ENCODE measurements around the gene SCGB3A1.

SCGB3A1 gene

DNA sequence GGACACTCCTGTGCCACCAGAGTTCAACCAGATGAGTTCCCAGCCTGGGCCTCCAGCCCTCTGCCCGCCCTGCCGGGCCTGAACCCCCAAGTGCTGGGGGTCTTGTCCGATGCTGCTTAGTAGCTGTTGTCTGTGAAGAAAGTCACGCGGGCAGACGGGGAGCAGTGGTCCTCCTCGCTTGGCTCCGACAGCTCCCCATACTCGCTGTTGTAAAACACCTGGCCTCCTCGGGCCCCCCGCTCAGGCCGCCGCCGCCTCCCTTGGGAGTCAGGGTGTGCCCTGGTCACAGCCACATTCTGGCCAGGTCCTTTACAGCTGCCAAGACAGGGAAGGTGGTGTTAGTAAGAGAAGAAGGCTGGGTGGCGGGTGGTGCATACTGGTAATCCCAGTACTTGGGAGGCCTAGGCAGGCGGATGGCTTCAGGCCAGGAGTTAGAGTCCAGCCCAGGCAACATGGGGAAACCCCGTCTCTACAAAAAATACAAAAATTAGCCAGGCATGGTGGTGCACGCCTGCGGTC is 11.8 kb upstream of the SCGB3A1 start:
- DNase-seq: peak; percentile 52

DNA sequence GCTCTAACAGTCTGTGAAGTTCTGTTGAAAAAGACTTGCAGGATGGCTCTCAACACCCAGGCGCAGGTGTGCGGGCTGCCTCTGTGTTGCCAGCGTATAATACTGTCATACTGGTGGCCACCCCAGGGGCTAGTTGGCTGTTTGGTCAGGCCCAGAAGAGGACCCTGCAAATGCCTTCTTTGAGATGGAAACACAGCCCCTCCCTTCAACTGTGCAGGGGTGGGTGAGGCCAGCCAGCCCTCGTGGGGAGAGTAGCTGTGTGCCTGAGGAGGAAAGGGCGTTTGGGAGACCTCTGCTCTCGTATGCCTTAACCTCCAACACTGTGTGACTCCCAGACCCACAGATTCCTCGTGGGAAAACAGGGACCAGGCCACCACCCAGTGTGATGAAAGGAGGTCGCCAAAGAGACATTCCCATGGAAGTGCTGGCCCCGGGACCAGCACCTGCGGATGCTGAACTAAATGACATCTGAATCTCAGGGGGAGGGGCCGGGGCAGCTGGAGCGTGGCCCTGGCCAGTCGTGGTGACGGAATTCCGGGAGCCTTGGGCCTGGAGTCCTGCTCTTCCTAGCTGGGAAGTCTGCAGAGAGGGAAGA is 11.3 kb upstream of the SCGB3A1 start:
- peak; percentile 46 for DNase-seq

DNA sequence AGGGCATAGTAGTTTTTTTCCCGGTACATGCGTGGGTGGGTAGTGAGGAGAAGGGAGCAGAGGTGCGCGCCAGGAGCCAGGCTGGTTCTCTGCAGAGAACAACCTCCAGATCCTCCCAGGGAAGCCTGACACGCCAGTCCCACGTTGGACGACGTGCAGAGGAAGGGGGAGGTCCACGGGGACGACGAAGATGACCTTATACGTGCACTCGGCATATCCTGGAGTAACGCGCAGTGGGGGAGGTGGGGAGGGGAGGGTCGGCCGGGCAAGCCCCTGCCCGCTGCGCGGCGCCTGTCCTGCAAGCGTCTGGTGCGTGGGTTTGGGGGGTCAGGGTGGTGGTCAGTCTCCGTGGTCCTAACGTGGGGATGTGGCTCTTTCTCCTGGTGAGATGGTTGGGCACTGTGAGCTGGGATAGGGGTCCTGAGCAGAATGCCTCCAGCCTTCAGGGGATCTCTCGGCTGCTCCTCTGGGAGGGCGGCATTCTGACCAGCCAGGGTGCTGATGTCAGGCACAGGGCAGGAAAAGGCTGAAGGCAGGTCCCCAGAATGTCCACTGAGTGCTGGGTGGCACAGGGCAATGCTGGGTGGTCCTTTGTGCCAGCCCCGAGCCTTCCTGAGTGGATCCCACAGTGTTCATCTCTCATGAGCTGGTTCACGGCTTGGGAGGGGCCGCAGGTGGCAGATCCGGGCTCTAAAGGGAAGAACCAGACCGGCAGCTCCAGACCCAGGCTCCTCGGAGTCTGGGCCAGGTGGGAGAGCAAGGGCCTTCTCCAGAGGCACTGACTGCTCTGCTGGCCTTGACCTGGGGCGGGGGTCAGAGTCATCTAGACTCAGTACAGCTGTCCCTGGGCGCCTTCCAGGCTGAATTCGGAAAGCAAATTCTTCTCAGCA is 10.5 kb upstream of the SCGB3A1 start:
- peak; percentile 42 for DNase-seq

DNA sequence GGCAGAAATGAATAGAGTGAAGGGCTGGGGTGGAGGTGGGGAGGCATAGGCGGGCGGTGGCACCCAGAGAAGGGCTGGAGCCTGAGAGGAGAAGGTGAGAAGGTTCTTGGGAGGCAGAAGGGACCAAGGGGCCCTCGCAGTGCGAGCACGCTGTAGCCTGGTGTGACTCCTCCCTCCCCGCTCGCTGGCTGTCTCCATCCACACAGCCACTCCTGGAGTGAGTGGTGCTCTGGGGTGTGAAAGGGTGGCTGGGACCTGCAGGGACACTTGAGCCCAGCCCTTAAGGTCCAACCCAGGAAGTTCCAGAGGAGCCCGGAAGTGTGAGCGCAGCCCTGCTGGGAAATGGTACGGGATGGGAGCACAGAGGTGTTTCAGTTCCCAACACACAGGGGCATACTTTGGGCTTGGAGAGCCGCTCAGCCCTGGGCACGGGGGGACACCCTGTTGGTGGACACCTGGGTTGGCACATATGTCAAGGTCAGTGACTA is 9.3 kb upstream of the SCGB3A1 start:
- no peak for DNase-seq

- DNase-seq: peak; percentile 49
Measured at GRCh38 chr5:180599981-180600553, 8.8 kb upstream of the SCGB3A1 start.

DNA sequence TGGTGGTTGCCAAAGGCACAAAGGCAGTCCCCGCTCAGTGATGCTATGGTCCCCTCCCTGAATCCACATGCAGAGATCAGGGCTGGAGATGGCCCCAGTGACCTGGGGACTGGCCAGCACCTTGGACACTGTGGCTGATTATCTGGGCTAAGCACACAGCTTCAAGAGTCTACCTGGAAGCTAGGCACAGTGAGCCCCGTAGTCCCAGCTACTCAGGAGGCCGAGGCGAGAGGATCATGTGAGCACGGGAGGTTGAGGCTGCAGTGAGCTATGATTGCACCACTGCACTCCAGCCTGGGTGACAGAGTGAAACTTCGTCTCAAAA is 8.3 kb upstream of the SCGB3A1 start:
- peak; percentile 42 for DNase-seq

DNA sequence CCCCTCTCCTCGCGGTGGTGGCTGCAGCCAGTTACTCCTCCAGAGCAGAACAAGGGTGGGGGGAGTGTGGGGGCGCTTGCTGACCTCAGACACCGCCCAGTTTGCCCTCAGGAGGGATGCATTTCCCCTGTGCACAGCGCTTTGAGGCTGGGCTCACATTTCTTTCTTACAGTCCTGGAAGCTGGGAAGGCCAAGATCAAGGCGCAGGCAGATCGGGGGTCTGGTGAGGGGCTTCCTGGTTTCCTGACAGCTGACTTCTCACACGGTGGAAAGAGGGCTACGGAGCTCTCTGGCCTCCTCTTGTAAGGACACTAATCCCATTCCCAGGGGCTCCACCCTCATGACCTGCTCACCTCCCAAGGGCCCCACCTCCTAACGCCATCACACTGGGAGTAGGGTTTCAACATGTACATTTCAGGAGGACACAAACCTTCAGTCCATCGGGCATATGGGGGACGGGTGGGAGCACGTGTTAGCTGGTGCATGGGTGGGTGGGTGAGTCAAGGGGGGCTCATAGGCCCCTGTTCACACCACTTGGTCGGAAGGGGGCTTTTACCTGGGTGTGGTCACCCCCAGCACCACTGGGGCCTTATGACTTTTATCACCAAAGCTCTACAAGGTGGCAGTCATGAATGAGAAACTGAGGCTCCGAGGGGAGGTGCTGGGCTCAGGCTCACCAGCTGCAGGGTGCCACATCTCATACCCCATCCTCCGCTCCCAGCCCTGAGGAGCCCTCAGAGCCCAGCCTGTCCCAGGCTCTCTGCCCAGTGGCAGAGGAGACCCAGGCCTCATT is 7.7 kb upstream of the SCGB3A1 start:
- DNase-seq: peak; percentile 43

GRCh38 chr5:180598316-180598701 is 7.0 kb upstream of the SCGB3A1 start:
- DNase-seq: peak; percentile 46

DNA sequence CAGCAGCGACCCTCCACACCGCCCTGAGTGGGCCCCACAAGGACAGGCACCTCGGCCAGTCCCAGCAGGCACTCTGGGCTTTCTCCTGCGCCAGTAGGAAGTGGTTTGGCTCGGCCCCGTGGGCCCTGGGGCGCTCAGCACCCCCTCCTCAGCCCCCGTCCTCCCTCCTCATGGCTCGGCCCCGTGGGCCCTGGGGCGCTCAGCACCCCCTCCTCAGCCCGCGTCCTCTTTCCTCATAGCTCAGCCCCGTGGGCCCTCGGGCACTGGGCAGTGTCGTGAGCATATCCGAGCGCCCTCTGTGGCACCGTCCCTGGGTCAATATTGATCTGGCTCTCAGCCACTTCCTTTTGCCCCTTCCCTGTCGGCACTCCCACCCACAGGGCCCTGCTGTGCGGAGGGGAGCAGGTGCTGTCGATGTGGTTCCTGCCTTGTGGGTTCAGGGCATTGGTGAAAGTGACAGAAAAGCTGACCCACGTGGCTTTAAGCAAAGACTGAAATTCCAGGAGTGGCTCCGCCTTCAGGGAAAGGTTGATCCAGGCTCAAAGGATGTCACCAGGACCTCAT is 5.5 kb upstream of the SCGB3A1 start:
- DNase-seq: peak; percentile 43

- peak; percentile 47 for DNase-seq
Measured at GRCh38 chr5:180596115-180596667, 4.9 kb upstream of the SCGB3A1 start.

- peak; percentile 44 for DNase-seq
Measured at GRCh38 chr5:180595381-180596114, 4.2 kb upstream of the SCGB3A1 start.

DNA sequence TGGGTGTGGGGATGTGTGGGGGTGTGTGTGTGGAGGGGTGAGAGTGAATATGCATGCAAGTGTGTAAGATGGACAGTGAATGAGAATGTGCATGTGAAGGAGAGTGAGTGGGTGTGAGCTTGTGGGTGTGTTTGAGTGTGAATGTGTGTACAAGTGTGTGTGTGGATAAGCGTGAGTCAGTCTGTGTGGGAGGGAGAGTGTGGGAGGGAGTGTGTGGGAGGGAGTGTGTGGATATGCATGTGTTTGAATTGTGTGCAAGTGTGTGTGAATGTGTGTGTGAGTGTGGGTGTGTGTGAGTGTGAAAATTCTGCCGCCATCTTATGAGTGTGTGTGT is 3.7 kb upstream of the SCGB3A1 start:
- DNase-seq: no peak

GRCh38 chr5:180594311-180595045 is 3.2 kb upstream of the SCGB3A1 start:
- peak; percentile 52 for DNase-seq

DNA sequence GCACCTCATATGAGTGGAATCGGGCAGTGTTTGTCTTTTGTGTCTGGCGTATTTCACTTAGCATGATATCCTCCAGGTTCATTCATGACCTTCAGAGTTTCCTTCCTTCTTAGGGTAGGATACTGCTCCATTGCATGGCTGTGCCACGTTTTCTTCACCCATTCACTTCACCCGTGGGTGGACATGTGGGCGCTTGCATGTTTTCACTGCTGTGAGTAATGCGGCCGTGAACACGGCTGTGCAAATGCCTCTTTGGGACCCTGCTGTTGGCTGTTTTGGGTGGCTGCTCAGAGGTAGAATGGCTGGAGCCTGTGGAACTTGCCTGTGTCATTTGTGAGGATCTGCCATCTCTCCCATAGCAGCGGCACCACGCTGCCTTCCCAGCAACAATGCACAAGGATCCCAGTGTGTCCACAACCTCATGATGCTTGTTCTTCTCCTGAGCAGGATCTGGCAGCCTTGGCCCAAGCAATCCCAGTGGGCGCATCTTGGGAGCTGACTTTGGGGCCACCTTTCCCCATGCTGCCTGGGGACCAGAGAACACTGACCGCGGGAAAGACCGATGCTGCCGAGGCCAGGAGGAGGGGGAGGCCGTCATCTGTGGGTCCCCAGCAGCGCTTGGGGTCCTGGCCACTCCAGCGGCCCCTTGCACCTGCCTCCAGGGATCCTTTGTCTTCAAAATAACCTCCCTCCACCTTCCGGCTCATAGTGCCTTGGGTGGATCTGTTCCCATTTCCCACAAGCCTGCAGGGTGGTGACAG is 2.3 kb upstream of the SCGB3A1 start:
- DNase-seq: peak; percentile 37

GRCh38 chr5:180592176-180592575 is 877 bp upstream of the SCGB3A1 start:
- DNase-seq: peak; percentile 45

DNA sequence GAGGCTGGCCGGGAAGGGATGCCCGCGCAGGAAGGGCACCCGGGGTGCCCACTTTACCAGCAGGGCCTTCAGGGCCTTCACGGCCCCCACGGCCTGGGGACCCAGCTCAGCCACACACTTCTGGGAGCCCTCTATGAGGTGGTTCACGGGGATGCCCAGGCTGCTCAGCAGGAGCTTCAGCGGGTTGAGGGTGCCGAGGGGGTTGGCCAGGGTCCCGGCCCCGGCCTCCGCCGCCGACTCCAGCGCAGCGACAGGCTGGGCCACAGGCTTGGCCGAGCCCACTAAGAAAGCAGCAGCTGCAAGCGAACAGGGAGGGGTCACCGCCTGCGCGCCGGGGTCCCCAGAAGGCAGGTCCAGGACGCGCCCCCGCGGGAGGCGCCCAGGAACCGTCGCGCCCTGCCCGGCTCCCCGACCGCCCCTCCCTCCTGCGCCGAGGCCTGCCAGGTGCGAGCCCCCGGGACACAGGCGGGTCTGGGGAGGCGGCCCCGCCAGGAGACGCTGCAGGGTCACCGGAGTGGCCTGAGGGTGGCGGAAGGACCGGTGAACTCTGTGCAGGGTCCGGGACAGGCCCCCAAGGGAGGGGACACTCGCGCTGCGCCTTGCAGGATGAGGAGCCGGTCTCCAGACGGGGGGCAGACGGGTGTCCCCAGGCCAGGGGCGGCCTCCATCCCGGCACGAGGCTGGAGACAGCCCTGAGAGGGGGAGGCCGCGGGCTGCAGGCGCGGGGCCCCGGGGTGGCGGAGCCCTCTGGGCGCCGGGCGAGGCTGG is 572 bp downstream of the SCGB3A1 start:
- DNase-seq: peak; percentile 59

DNA sequence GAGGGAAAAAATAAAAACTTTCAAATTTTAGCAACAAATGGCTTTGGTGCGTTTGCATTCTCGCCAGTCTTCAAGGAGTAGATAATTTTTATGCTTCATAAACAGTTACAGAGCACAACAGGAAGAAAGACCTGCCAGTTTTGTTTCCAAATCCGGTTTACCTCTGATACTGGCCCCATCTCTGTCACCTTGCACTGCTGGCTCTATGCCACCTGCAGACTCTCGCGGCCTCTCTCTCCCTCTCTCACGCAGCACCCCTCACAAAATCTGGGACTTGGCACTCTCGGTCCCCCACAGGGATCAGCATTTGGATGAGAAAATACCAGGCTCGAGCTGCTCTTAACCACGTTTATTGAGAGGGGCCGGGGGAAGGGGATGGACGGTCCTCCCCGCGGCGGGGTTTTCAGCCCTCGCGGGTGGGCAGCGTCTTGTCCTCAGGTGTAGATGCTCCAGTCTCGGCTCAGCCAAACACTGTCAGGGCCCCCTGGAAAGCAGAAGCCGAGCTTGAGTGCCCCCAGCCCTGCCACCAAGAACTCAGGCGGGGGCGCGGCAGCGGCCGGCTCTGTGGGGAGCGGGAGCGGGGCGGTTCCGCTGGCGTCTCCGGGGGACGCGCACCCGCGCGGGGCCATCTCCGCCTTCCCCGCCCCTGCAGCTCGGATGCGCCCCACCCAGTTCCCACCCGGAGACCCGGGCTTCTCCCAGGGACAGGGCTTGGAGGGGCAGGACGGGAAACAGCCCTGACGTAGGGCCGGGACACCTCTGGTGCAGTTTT is 1.3 kb downstream of the SCGB3A1 start:
- DNase-seq: peak; percentile 54

DNA sequence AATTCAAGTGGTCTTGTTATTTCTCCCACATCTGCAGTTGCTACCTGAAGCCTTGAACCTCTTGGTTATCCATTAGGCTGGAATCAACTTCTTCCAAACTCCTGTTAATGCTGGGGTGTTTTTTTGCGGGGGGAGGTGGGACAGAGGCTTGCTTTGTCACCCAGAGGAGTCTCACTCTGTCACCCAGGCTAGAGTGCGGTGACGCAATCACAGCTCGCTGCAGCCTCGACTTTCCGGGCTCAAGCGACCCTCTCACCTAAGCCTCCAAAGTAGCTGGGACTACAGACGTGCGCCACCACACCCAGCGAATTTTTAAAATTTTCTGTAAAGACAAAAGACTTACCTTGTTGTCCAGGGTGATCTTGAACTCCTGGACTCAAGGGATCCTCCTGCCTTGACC is 4.4 kb downstream of the SCGB3A1 start:
- no peak for DNase-seq

GRCh38 chr5:180586204-180586603 is 5.1 kb downstream of the SCGB3A1 start:
- DNase-seq: no peak
